GM19035 (cell line): Measurements from ENCODE around the gene GORASP1.

Source experiments
- ATAC-seq: cut with Tn5 transposase; IDR thresholded peaks from one replicate; pipeline ENCODE4 v1.9.1; 2021; ENCODE audit not compliant: unreplicated experiment

Gene GORASP1

GRCh38 chr3:39107388-39108199 is at the start of gene GORASP1, which contains the start of gene TTC21A:
TSS of gene GORASP1 (minus strand) at chr3:39107627. CDS start at chr3:39107541, 86 bp downstream.
TSS of gene TTC21A (plus strand) at chr3:39107680. CDS start at chr3:39107838, 158 bp downstream.
- ATAC-seq, result peak; percentile 64

- no peak for ATAC-seq
Measured at GRCh38 chr3:39156421-39156820, 49.0 kb upstream of the GORASP1 start.

GRCh38 chr3:39154280-39155021 is 47.0 kb upstream of the GORASP1 start:
- no peak for ATAC-seq

- no peak for ATAC-seq
Measured at GRCh38 chr3:39153977-39154279, 46.5 kb upstream of the GORASP1 start.

GRCh38 chr3:39150803-39151631 is 43.6 kb upstream of the GORASP1 start:
- ATAC-seq, result no peak

- ATAC-seq, result no peak
Measured at GRCh38 chr3:39150148-39150802, 42.8 kb upstream of the GORASP1 start.

GRCh38 chr3:39149498-39150147 is 42.2 kb upstream of the GORASP1 start:
- no peak for ATAC-seq

- ATAC-seq, result no peak
Measured at GRCh38 chr3:39149059-39149455, 41.6 kb upstream of the GORASP1 start.

- ATAC-seq, result no peak
Measured at GRCh38 chr3:39148435-39149058, 41.1 kb upstream of the GORASP1 start.

- ATAC-seq, result peak; percentile 40
Measured at GRCh38 chr3:39147711-39148434, 40.4 kb upstream of the GORASP1 start.

- ATAC-seq, result peak; percentile 18
Measured at GRCh38 chr3:39146611-39147591, 39.5 kb upstream of the GORASP1 start.

GRCh38 chr3:39146083-39146501 is 38.7 kb upstream of the GORASP1 start:
- ATAC-seq, result no peak

- ATAC-seq, result no peak
Measured at GRCh38 chr3:39144748-39145380, 37.4 kb upstream of the GORASP1 start.

GRCh38 chr3:39144095-39144747 is 36.8 kb upstream of the GORASP1 start:
- ATAC-seq, result no peak

- no peak for ATAC-seq
Measured at GRCh38 chr3:39143051-39143885, 35.8 kb upstream of the GORASP1 start.

- no peak for ATAC-seq
Measured at GRCh38 chr3:39142067-39142466, 34.6 kb upstream of the GORASP1 start.
